ENCODE results near the gene GPR35. TPM values are rescaled to one million over a fixed set of nuclear protein-coding genes. Genes with fewer than 3 reads are reported as not detected.

Gene GPR35
- total and polyA plus RNA-seq, 2 of the 13 experiments (the other 11 are each of a cell fraction or from before 2014, with no cell fraction given), result 27.1 to 44.2 TPM

- TF ChIP-seq ZNF296 (CRISPR knock-in tag; conservative IDR thresholded peaks at IDR 0.05), result peak; percentile 81; the same call in 1 of the 2 replicates
Observed at GRCh38 chr2:240597419-240598181, 27.7 kb upstream of the GPR35 start (continued).

- Histone ChIP-seq H4K20me1 (ENCODE audit: insufficient read depth, low read length) (no peaks in the 10 kb centered on the region), H3K27ac (ENCODE audit: extremely low read length, insufficient read depth, low read length) (peak overlapping the region; percentile 94), H3K36me3 (replicated peaks in 1 of 2; ENCODE audit: control insufficient read depth in 1 of 2, insufficient read depth in 2 of 2, low read length in 2 of 2) (peaks cover 6 to 8% of the 10 kb centered on the region in 2 experiments; a peak in 3 of 5 replicates), H3K4me3 (replicated peaks in 1 of 3; ENCODE audit: insufficient read depth in 1 of 3, low read depth in 2 of 3, low read length in 3 of 3) (no peak overlapping the region), H2AFZ (ENCODE audit: low read length) (no peak overlapping the region), H3K27me3 (ENCODE audit: control insufficient read depth in 1 of 2, insufficient read depth in 2 of 2, low read length in 2 of 2) (no peaks in the 10 kb centered on the region), H3K79me2 (ENCODE audit: insufficient read depth, low read length) (peaks cover 3% of the 10 kb centered on the region), H3K9me3 (ENCODE audit: low read length) (no peaks in the 10 kb centered on the region), H3K4me2 (ENCODE audit: low read depth, low read length) (no peak overlapping the region), H3K9ac (ENCODE audit: insufficient read depth, low read depth, low read length) (peak overlapping the region; percentile 66; the same call in 1 of the 2 replicates), H3K4me1 (ENCODE audit: insufficient read depth, low read length) (peaks cover 45% of the 10 kb centered on the region)
- ChIA-PET CTCF (ENCODE audit: low intra/inter-chr PET ratio, low total read pairs) (no interaction called here), POLR2A (interaction anchor here (2.7 kb wide), 1 partner anchor 12 kb away, joined by 22 read pairs; the partner anchor contains the start of gene CAPN10)
- no peak for ATAC-seq
- no peak for FAIRE-seq
- no peak for DNase-seq (ENCODE audit: low spot score)
- BruUV-seq (replicated peaks), result no TSS peak
- intact Hi-C loops (cut with micrococcal nuclease; ENCODE audit: unreplicated experiment), result no loop called here
- no peak for TF ChIP-seq PRDM4 (CRISPR knock-in tag; IDR thresholded peaks at IDR 0.05; ENCODE audit: borderline replicate concordance)
- TF ChIP-seq FOXK2 (IDR thresholded peaks at IDR 0.05), result no peak
- TF ChIP-seq SIX1 (CRISPR knock-in tag; IDR thresholded peaks at IDR 0.05; ENCODE audit: borderline replicate concordance), result no peak
- no peak for TF ChIP-seq ELF1 (CRISPR knock-in tag; IDR thresholded peaks at IDR 0.05)
- no peak for TF ChIP-seq BORCS8-MEF2B (CRISPR knock-in tag; IDR thresholded peaks at IDR 0.05)
- no peak for TF ChIP-seq HNF1B (CRISPR knock-in tag; IDR thresholded peaks at IDR 0.05)
- no peak for TF ChIP-seq EED (CRISPR knock-in tag; IDR thresholded peaks at IDR 0.05)
- no peak for TF ChIP-seq NAIF1 (CRISPR knock-in tag; IDR thresholded peaks at IDR 0.05; ENCODE audit: borderline replicate concordance)
- TF ChIP-seq HNF4G (IDR thresholded peaks at IDR 0.05; ENCODE audit: borderline replicate concordance, low read depth, low read length), result no peak
- no peak for TF ChIP-seq HNF4G (CRISPR knock-in tag; IDR thresholded peaks at IDR 0.05; ENCODE audit: borderline replicate concordance, low read depth)
- TF ChIP-seq PREB (CRISPR knock-in tag; IDR thresholded peaks at IDR 0.05), result no peak
- no peak for TF ChIP-seq GATAD1 (CRISPR knock-in tag; IDR thresholded peaks at IDR 0.05)
- TF ChIP-seq MLLT10 (CRISPR knock-in tag; IDR thresholded peaks at IDR 0.05), result no peak
- TF ChIP-seq HOMEZ (CRISPR knock-in tag; IDR thresholded peaks at IDR 0.05; ENCODE audit: low read depth), result no peak
- no peak for TF ChIP-seq SETDB1 (CRISPR knock-in tag; IDR thresholded peaks at IDR 0.05; ENCODE audit: borderline replicate concordance)
- in situ Hi-C loops (cut with HindIII; ENCODE audit: extremely low pct_ligation_motif_present, low pct_unique_long_range_greater_than_20kb), result no loop called here
- WGBS (ENCODE audit: low lambda C conversion rate), result 100% methylated on average over 11 of the region's 17 CpGs
Observed at GRCh38 chr2:240598311-240598911, 26.9 kb upstream of the GPR35 start.
